OCI-LY7 (cell line): ENCODE results near the gene TBX2. TPM values are rescaled to one million over a fixed set of nuclear protein-coding genes. Genes with fewer than 3 reads are reported as not detected.

Experiments used
- BruUV-seq: library from RNA; stranded (reverse); fragments of 400-500 nt; replicated peaks from 2 replicates; lab custom pipeline; 2021; lab: Mats Ljungman, UMichigan
- CTCF ChIA-PET: fragments of 300-600 bp; sonication (Branson Sonifier 250); formaldehyde crosslinking; loops from one replicate; lab custom pipeline; 2022; ENCODE audit warnings: antibody characterized with exemption; ENCODE audit not compliant: unreplicated experiment; lab: Charles Lee
- POLR2A ChIA-PET: fragments of 300-600 bp; sonication (Branson Sonifier 250); formaldehyde crosslinking; loops from one replicate; lab custom pipeline; 2022; ENCODE audit warnings: antibody characterized with exemption; lab: Charles Lee
- DNase-seq: peaks from one replicate; pipeline ENCODE4 v3.0.0-alpha.2; 2015; ENCODE audit warnings: low spot score
- H2AFZ ChIP-seq: fragments of 200-600 bp; sonication (generic), shearing (Covaris generic); 2 replicates; pipeline ENCODE4 v1.6.1; 2014; ENCODE audit warnings: mild to moderate bottlenecking, antibody characterized with exemption, low read length, moderate library complexity
- H3K27ac ChIP-seq: fragments of 200-600 bp; sonication (generic); 2 replicates; pipeline ENCODE4 v1.5.1; 2014; ENCODE audit warnings: mixed run types, low read depth, mild to moderate bottlenecking, moderate library complexity, low read length, inconsistent platforms; ENCODE audit not compliant: poor library complexity, severe bottlenecking
- H3K36me3 ChIP-seq: fragments of 200-600 bp; sonication (generic); 2 replicates; pipeline ENCODE4 v1.6.1; 2014; ENCODE audit warnings: mild to moderate bottlenecking, antibody characterized with exemption, low read length, moderate library complexity, mixed read lengths; ENCODE audit not compliant: insufficient read depth
- H3K4me1 ChIP-seq: fragments of 200-600 bp; sonication (generic); 2 replicates; pipeline ENCODE4 v1.5.1; 2014; ENCODE audit warnings: mild to moderate bottlenecking, low read length; ENCODE audit not compliant: insufficient read depth, poor library complexity, severe bottlenecking
- H3K4me2 ChIP-seq: fragments of 200-600 bp; sonication (generic); 2 replicates; pipeline ENCODE4 v1.6.1; 2014; ENCODE audit warnings: mild to moderate bottlenecking, low read length
- H3K4me3 ChIP-seq: fragments of 200-600 bp; sonication (generic); 2 replicates; pipeline ENCODE4 v1.5.1; 2014; ENCODE audit warnings: mild to moderate bottlenecking, low read depth, low read length; ENCODE audit not compliant: poor library complexity, severe bottlenecking
- H3K79me2 ChIP-seq: fragments of 200-600 bp; sonication (generic); 2 replicates; pipeline ENCODE4 v1.6.1; 2016; ENCODE audit warnings: low read depth, mild to moderate bottlenecking, low read length, moderate library complexity, mixed read lengths; ENCODE audit not compliant: insufficient read depth
- H3K9me2 ChIP-seq: fragments of 200-600 bp; sonication (generic); 2 replicates; pipeline ENCODE4 v1.6.1; 2016; ENCODE audit warnings: mild to moderate bottlenecking, low read length, mixed read lengths; ENCODE audit not compliant: insufficient read depth
- H3K9me3 ChIP-seq: fragments of 200-600 bp; sonication (generic); 2 replicates; pipeline ENCODE4 v1.6.1; 2014; ENCODE audit warnings: mild to moderate bottlenecking, mixed run types, low read length, mixed read lengths
- H4K20me1 ChIP-seq: fragments of 200-600 bp; sonication (generic); 2 replicates; pipeline ENCODE4 v1.6.1; 2014; ENCODE audit warnings: mild to moderate bottlenecking, antibody characterized with exemption, low read length, moderate library complexity, mixed read lengths; ENCODE audit not compliant: insufficient read depth
- CTCF ChIP-seq: fragments of 200-600 bp; sonication (generic); conservative IDR thresholded peaks from 2 replicates; pipeline ENCODE4 v1.5.1; 2014; ENCODE audit warnings: mild to moderate bottlenecking, antibody characterized with exemption, low read length, moderate library complexity, mixed read lengths
- EZH2phosphoT487 ChIP-seq: fragments of 200-600 bp; sonication (generic); IDR thresholded peaks from 2 replicates; pipeline ENCODE4 v1.6.1; 2018; ENCODE audit warnings: low read depth, borderline replicate concordance, mild to moderate bottlenecking, mixed run types, antibody characterized with exemption, low read length, moderate library complexity, mixed read lengths
- intact Hi-C: fragments of 100-400 bp; cut with micrococcal nuclease; formaldehyde crosslinking; loops from one replicate; pipeline ENCODE4 v1.10.0; 2022; ENCODE audit not compliant: unreplicated experiment
- total RNA-seq, 2 experiments: library from RNA; depleted of rRNA in 1 of 2; stranded (reverse); fragments of >200 nt in 1 of 2; shearing (Covaris generic) in 1 of 2; gene quantifications; 2 replicates each; pipeline ENCODE4 v1.2.3, GENCODE V29; 2014 to 2022

TBX2 gene
- total RNA-seq, 2 experiments from 2014 or later, result not detected

- DNase-seq, result no peak
- H3K36me3 ChIP-seq, result no peaks in the 10 kb centered on the region
- H3K9me2 ChIP-seq, result no peaks in the 10 kb centered on the region
- no TSS peak for BruUV-seq
- peaks cover 20% of the 10 kb centered on the region for H3K4me1 ChIP-seq
- CTCF ChIA-PET, result interaction anchor here (0.7 kb wide), 1 partner anchor 119 kb away, joined by 3 read pairs; no protein-coding TSS in a partner anchor
- no peaks in the 10 kb centered on the region for H3K79me2 ChIP-seq
- no peak overlapping the region for H2AFZ ChIP-seq
- H3K4me3 ChIP-seq, result no peak overlapping the region
- intact Hi-C loops, result no loop called here
- no peaks in the 10 kb centered on the region for H3K9me3 ChIP-seq
- no peak for TF ChIP-seq CTCF
- TF ChIP-seq EZH2phosphoT487, result no peak
- H3K4me2 ChIP-seq, result no peak overlapping the region
- H4K20me1 ChIP-seq, result no peaks in the 10 kb centered on the region
- no peak overlapping the region for H3K27ac ChIP-seq
- POLR2A ChIA-PET, result interaction anchor here (0.6 kb wide), 1 partner anchor 104 kb away, joined by 3 read pairs; no protein-coding TSS in a partner anchor
These were observed 15.9 kb downstream of the TBX2 start for GRCh38 chr17:61415374-61416210.

- no peak overlapping the region for H2AFZ ChIP-seq
- no TSS peak for BruUV-seq
These were observed 16.5 kb downstream of the TBX2 start for GRCh38 chr17:61416211-61416539.

More at GRCh38 chr17:61416211-61416539, 16.5 kb downstream of the TBX2 start:
- no peak overlapping the region for H3K4me2 ChIP-seq
- H3K9me2 ChIP-seq, result no peaks in the 10 kb centered on the region
- H3K4me1 ChIP-seq, result peaks cover 18% of the 10 kb centered on the region
- POLR2A ChIA-PET, result no interaction called here
- TF ChIP-seq EZH2phosphoT487 (no peak), CTCF (no peak)
- H4K20me1 ChIP-seq, result no peaks in the 10 kb centered on the region
- intact Hi-C loops, result no loop called here
- no peak overlapping the region for H3K27ac ChIP-seq
- no peaks in the 10 kb centered on the region for H3K79me2 ChIP-seq
- DNase-seq, result no peak
- CTCF ChIA-PET, result interaction anchor here (0.7 kb wide), 1 partner anchor 118 kb away, joined by 3 read pairs; no protein-coding TSS in a partner anchor
- no peaks in the 10 kb centered on the region for H3K36me3 ChIP-seq
- no peak overlapping the region for H3K4me3 ChIP-seq
- H3K9me3 ChIP-seq, result no peaks in the 10 kb centered on the region
